Measurements from ENCODE around the gene ZNF827. TPM values are rescaled to one million over a fixed set of nuclear protein-coding genes. Genes with fewer than 3 reads are reported as not detected.
"Not testable (repeated sequence)": the region's sequence is repeated elsewhere in the genome, so short reads cannot be mapped to it uniquely, and the experiment has no call there.

ZNF827 gene
- total RNA-seq, 1 experiment from 2014 or later, result 19.1 TPM

DNA sequence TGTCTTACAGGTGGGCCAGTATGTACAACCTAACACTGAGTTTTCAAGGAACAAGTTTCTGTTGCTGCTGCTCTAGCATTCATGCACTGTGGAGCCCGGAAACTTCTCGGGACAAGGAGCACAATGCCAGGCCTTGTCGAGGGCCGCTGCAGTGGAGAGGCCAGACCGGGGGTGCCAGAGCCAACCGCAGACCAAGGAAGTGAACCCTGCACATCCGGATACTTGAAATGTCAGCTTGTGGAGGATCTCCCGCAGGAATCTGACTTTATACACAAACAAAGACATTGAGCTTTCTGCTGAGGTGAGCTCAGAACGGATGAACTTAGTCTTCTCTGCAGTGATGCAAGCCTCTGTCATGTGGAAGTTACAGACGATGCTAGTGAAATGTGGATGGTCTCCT, 99.5 kb downstream of the ZNF827 start (continued):
- TF ChIP-seq REST (IDR thresholded peaks at IDR 0.05; ENCODE audit: low read depth), result no peak

DNA sequence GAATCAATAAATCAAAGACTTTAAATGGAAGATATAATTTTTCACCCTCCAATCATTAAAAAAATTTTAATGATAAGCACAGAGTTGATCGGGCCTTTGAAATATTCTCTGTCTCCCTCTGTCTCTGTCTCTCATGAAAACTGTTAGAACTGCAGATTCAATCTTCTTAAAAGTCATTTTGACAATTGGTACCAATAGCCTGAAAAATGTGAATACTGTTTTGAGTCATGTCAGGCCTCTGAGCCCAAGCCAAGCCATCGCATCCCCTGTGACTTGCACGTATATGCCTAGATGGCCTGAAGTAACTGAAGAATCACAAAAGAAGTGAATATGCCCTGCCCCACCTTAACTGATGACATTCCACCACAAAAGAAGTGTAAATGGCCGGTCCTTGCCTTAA, 106.2 kb downstream of the ZNF827 start:
- H4K20me1 ChIP-seq (ENCODE audit: insufficient read depth); H3K9ac ChIP-seq (ENCODE audit: low read length); H3K27me3 ChIP-seq (ENCODE audit: insufficient read depth, low read length); POLR2A ChIA-PET; H3K4me3 ChIP-seq (replicated peaks in 1 of 2; ENCODE audit: low read depth in 1 of 2, low read length in 2 of 2); ATAC-seq; RAD21 ChIA-PET (ENCODE audit: low non-redundant PET in 1 of 2, low total read pairs in 2 of 2, uncharacterized antibody in 2 of 2, unreplicated experiment in 2 of 2); CTCF ChIA-PET; H3K4me2 ChIP-seq (ENCODE audit: low read length); H3K36me3 ChIP-seq (ENCODE audit: control insufficient read depth in 1 of 2, insufficient read depth in 2 of 2, low read length in 2 of 2); H2AFZ ChIP-seq (ENCODE audit: low read depth, low read length, poor library complexity, severe bottlenecking); H3K4me1 ChIP-seq (ENCODE audit: control insufficient read depth in 1 of 2, insufficient read depth in 2 of 2, low read length in 2 of 2); BruUV-seq (replicated peaks); intact Hi-C loops (cut with micrococcal nuclease); H3K9me3 ChIP-seq (ENCODE audit: control insufficient read depth in 1 of 2, insufficient read depth in 1 of 2, low read depth in 1 of 2, low read length in 2 of 2); H3K27ac ChIP-seq (ENCODE audit: low read depth, low read length); H3K79me2 ChIP-seq (ENCODE audit: insufficient read depth, low read length); H3K9me2 ChIP-seq (ENCODE audit: insufficient read depth); DNase-seq (ENCODE audit: low read depth, low spot score): not testable (repeated sequence)

DNA sequence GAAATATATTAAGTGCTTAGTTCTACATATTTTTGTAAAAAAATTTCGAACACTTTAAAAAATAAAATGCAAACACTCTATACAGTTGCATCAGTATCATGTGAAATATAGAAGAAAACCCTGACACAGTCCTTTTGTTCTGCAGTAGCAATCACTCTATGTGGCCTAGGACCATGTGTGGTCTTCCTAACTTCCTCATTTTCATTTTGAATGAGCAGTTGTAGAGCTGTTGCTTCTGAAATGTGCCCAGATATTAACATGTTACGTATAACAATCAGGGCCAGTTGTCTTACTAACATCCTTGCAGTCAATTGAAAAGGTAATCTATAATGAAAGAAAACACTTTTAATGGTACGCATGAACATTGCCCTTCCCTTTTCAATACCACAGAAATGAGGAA, 107.9 kb downstream of the ZNF827 start:
- CTCF ChIA-PET, result no interaction called here
- intact Hi-C loops (cut with micrococcal nuclease), result no loop called here

More for the DNA sequence above, 107.9 kb downstream of the ZNF827 start:
- H3K27me3 ChIP-seq (ENCODE audit: insufficient read depth, low read length), result no peaks in the 10 kb centered on the region
- H3K36me3 ChIP-seq (ENCODE audit: control insufficient read depth in 1 of 2, insufficient read depth in 2 of 2, low read length in 2 of 2), result no peaks in the 10 kb centered on the region
- DNase-seq (ENCODE audit: low read depth, low spot score) (no peak), ATAC-seq (no peak)
- no peak overlapping the region for H3K4me2 ChIP-seq (ENCODE audit: low read length)
- no peak overlapping the region for H3K9ac ChIP-seq (ENCODE audit: low read length)
- H4K20me1 ChIP-seq (ENCODE audit: insufficient read depth), result no peaks in the 10 kb centered on the region
- no peaks in the 10 kb centered on the region for H3K79me2 ChIP-seq (ENCODE audit: insufficient read depth, low read length)
- no peak for TF ChIP-seq EZH2phosphoT487 (IDR thresholded peaks at IDR 0.05; ENCODE audit: borderline replicate concordance)
- TF ChIP-seq, protein P1, sequence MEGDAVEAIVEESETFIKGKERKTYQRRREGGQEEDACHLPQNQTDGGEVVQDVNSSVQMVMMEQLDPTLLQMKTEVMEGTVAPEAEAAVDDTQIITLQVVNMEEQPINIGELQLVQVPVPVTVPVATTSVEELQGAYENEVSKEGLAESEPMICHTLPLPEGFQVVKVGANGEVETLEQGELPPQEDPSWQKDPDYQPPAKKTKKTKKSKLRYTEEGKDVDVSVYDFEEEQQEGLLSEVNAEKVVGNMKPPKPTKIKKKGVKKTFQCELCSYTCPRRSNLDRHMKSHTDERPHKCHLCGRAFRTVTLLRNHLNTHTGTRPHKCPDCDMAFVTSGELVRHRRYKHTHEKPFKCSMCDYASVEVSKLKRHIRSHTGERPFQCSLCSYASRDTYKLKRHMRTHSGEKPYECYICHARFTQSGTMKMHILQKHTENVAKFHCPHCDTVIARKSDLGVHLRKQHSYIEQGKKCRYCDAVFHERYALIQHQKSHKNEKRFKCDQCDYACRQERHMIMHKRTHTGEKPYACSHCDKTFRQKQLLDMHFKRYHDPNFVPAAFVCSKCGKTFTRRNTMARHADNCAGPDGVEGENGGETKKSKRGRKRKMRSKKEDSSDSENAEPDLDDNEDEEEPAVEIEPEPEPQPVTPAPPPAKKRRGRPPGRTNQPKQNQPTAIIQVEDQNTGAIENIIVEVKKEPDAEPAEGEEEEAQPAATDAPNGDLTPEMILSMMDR (IDR thresholded peaks at IDR 0.05 in 2 of 3, conservative IDR thresholded peaks at IDR 0.05 in 1 of 3; ENCODE audit: borderline replicate concordance in 1 of 3, insufficient read depth in 1 of 3, low read depth in 2 of 3, low read length in 2 of 3), result no peak
- no peak for TF ChIP-seq RAD21 (IDR thresholded peaks at IDR 0.05; ENCODE audit: low read depth)
- TF ChIP-seq REST (IDR thresholded peaks at IDR 0.05; ENCODE audit: low read depth), result no peak
- ChIA-PET RAD21 (ENCODE audit: low non-redundant PET in 1 of 2, low total read pairs in 2 of 2, uncharacterized antibody in 2 of 2, unreplicated experiment in 2 of 2) (no interaction called here), POLR2A (no interaction called here)
- no peak overlapping the region for H3K4me3 ChIP-seq (replicated peaks in 1 of 2; ENCODE audit: low read depth in 1 of 2, low read length in 2 of 2)
- no peak overlapping the region for H3K27ac ChIP-seq (ENCODE audit: low read depth, low read length)
- H3K9me2 ChIP-seq (ENCODE audit: insufficient read depth), result no peaks in the 10 kb centered on the region
- no peaks in the 10 kb centered on the region for H3K4me1 ChIP-seq (ENCODE audit: control insufficient read depth in 1 of 2, insufficient read depth in 2 of 2, low read length in 2 of 2)
- BruUV-seq (replicated peaks), result no TSS peak
- H2AFZ ChIP-seq (ENCODE audit: low read depth, low read length, poor library complexity, severe bottlenecking), result no peak overlapping the region
- no peaks in the 10 kb centered on the region for H3K9me3 ChIP-seq (ENCODE audit: control insufficient read depth in 1 of 2, insufficient read depth in 1 of 2, low read depth in 1 of 2, low read length in 2 of 2)

Data from HCT116 (cell line).